Measurements from ENCODE around the gene LIPG.
A peak's percentile ranks its signal among the peaks of the same experiment; 100 is the strongest.
"Not testable (repeated sequence)": the region's sequence is repeated elsewhere in the genome, so short reads cannot be mapped to it uniquely, and the experiment has no call there.

Gene LIPG

GRCh38 chr18:49546719-49547273, 15.1 kb upstream of the LIPG start:
- Histone ChIP-seq H3K27ac (ENCODE audit: low read depth, low read length) (no peak overlapping the region), H3K9ac (ENCODE audit: low read length) (no peak overlapping the region), H3K4me3 (ENCODE audit: low read depth, low read length) (no peak overlapping the region), H3K27me3 (ENCODE audit: control insufficient read depth, insufficient read depth, low read length) (no peaks in the 10 kb centered on the region), H3K36me3 (ENCODE audit: control insufficient read depth, insufficient read depth, low read length) (no peaks in the 10 kb centered on the region), H3K4me1 (ENCODE audit: control insufficient read depth, insufficient read depth, low read length) (peaks cover 6% of the 10 kb centered on the region), H3K9me3 (ENCODE audit: control insufficient read depth, insufficient read depth, low read depth, low read length) (peaks cover 5% of the 10 kb centered on the region; the same call in 1 of the 2 replicates)

GRCh38 chr18:49547701-49548100, 14.2 kb upstream of the LIPG start:
- H3K4me1 ChIP-seq (ENCODE audit: control insufficient read depth, insufficient read depth, low read length), result peaks cover 6% of the 10 kb centered on the region
- no peak overlapping the region for H3K4me3 ChIP-seq (ENCODE audit: low read depth, low read length)
- peaks cover 11% of the 10 kb centered on the region; the same call in 1 of the 2 replicates for H3K9me3 ChIP-seq (ENCODE audit: control insufficient read depth, insufficient read depth, low read depth, low read length)
- H3K36me3 ChIP-seq (ENCODE audit: control insufficient read depth, insufficient read depth, low read length), result no peaks in the 10 kb centered on the region
- H3K27ac ChIP-seq (ENCODE audit: low read depth, low read length), result no peak overlapping the region; the same call in 1 of the 2 replicates
- H3K9ac ChIP-seq (ENCODE audit: low read length), result no peak overlapping the region
- no peaks in the 10 kb centered on the region for H3K27me3 ChIP-seq (ENCODE audit: control insufficient read depth, insufficient read depth, low read length)

GRCh38 chr18:49548229-49548636, 13.6 kb upstream of the LIPG start:
- H3K27ac ChIP-seq (ENCODE audit: low read depth, low read length), result no peak overlapping the region; the same call in 1 of the 2 replicates
- no peaks in the 10 kb centered on the region for H3K36me3 ChIP-seq (ENCODE audit: control insufficient read depth, insufficient read depth, low read length)
- no peak overlapping the region for H3K4me3 ChIP-seq (ENCODE audit: low read depth, low read length)
- peaks cover 17% of the 10 kb centered on the region for H3K9me3 ChIP-seq (ENCODE audit: control insufficient read depth, insufficient read depth, low read depth, low read length)
- H3K9ac ChIP-seq (ENCODE audit: low read length), result no peak overlapping the region
- no peaks in the 10 kb centered on the region for H3K27me3 ChIP-seq (ENCODE audit: control insufficient read depth, insufficient read depth, low read length)
- H3K4me1 ChIP-seq (ENCODE audit: control insufficient read depth, insufficient read depth, low read length), result peaks cover 6% of the 10 kb centered on the region

DNA sequence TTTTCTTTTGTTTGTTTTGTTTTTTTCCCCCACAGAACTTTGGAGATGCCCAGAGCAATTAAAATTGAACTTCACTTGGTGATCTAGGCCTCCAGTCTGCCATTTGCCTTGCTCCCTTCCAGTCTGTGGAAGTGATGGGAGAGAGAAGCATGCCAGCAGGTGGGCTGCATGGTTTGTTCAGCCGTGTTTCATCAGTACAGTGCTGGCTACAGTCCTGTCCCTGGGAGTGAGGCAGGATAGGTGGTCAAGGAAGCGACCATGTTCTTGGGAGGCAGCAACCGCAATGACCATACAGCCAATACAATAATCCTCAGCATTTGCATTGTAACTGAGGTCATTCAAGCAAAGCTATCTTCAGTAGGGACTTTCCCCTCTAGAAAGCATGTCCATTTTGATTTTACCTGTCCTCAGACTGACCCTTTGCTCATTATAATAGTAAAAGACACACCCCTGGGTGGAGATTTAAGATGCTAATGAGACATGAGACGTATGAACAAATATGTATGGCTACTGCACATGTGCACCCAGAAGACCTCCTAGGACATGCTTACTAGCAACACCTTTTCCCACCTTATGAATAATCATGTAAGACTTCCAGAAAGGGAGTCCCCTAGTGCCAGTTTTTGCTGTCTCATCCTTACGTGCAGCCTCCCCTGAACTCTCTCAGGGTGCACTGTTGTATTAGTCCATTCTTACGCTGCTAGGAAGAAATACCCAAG, 11.1 kb upstream of the LIPG start:
- Histone ChIP-seq H3K27me3 (ENCODE audit: control insufficient read depth, insufficient read depth, low read length) (no peaks in the 10 kb centered on the region), H3K36me3 (ENCODE audit: control insufficient read depth, insufficient read depth, low read length) (no peaks in the 10 kb centered on the region), H3K9ac (ENCODE audit: low read length) (no peak overlapping the region), H3K4me3 (ENCODE audit: low read depth, low read length) (no peak overlapping the region), H3K4me1 (ENCODE audit: control insufficient read depth, insufficient read depth, low read length) (peaks cover 6% of the 10 kb centered on the region), H3K9me3 (ENCODE audit: control insufficient read depth, insufficient read depth, low read depth, low read length) (peaks cover 32% of the 10 kb centered on the region), H3K27ac (ENCODE audit: low read depth, low read length) (no peak overlapping the region)

DNA sequence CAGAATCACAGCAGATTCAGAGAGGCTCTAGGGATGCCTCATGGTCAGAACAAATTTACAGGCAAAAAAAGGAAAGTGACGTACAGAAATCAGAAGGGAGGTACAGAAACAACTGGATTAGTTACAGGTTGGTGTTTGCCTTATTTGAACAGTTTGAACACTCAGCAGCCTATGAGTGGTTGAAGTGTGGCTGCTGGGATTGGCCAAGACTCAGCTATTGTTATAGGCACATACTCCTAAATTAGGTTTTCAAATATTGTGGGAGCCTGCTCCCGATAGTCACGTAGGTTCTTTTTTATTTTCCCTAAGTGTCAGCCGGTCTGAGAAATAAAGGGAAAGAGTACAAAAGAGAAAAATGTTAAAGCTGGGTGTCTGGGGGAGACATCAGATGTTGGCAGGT, 8.9 kb upstream of the LIPG start:
- H3K9me3 ChIP-seq (ENCODE audit: control insufficient read depth, insufficient read depth, low read depth, low read length), result peaks cover 32% of the 10 kb centered on the region

GRCh38 chr18:49555641-49556040, 6.2 kb upstream of the LIPG start:
- Histone ChIP-seq H3K27ac (ENCODE audit: low read depth, low read length) (no peak overlapping the region), H3K4me1 (ENCODE audit: control insufficient read depth, insufficient read depth, low read length) (no peaks in the 10 kb centered on the region), H3K4me3 (ENCODE audit: low read depth, low read length) (no peak overlapping the region), H3K36me3 (ENCODE audit: control insufficient read depth, insufficient read depth, low read length) (no peaks in the 10 kb centered on the region), H3K9me3 (ENCODE audit: control insufficient read depth, insufficient read depth, low read depth, low read length) (peaks cover 34% of the 10 kb centered on the region), H3K9ac (ENCODE audit: low read length) (no peak overlapping the region), H3K27me3 (ENCODE audit: control insufficient read depth, insufficient read depth, low read length) (peaks cover 9% of the 10 kb centered on the region)

More for the DNA sequence above, 8.9 kb upstream of the LIPG start:
- H3K36me3 ChIP-seq (ENCODE audit: control insufficient read depth, insufficient read depth, low read length), result no peaks in the 10 kb centered on the region
- H3K27ac ChIP-seq (ENCODE audit: low read depth, low read length), result no peak overlapping the region
- peaks cover 4% of the 10 kb centered on the region for H3K4me1 ChIP-seq (ENCODE audit: control insufficient read depth, insufficient read depth, low read length)
- no peaks in the 10 kb centered on the region for H3K27me3 ChIP-seq (ENCODE audit: control insufficient read depth, insufficient read depth, low read length)
- H3K9ac ChIP-seq (ENCODE audit: low read length), result no peak overlapping the region
- no peak overlapping the region for H3K4me3 ChIP-seq (ENCODE audit: low read depth, low read length)

DNA sequence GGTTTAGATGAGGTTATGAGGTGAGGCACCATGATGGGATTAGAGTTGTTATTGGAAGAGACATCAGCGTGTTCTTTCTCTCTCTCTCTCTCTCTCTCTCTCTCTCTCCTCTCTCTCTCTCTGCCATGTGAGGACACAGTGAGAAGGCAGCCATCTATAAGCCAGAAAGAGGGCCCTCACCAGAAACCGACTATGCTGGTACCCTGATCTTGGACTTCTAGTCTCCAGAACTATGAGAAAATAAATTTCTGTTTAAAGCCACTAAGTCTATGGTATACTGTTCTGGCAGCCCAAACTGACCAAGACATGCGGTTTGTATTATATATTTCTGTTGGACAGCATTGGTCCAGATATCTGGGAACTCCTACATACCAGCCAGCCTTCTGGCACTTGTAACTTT, 3.5 kb upstream of the LIPG start:
- H3K36me3 ChIP-seq (ENCODE audit: control insufficient read depth, insufficient read depth, low read length), result no peaks in the 10 kb centered on the region
- no peak overlapping the region for H3K27ac ChIP-seq (ENCODE audit: low read depth, low read length)
- no peak overlapping the region for H3K9ac ChIP-seq (ENCODE audit: low read length)
- peaks cover 11% of the 10 kb centered on the region for H3K4me1 ChIP-seq (ENCODE audit: control insufficient read depth, insufficient read depth, low read length)
- H3K4me3 ChIP-seq (ENCODE audit: low read depth, low read length), result no peak overlapping the region
- peaks cover 35% of the 10 kb centered on the region for H3K27me3 ChIP-seq (ENCODE audit: control insufficient read depth, insufficient read depth, low read length)
- peaks cover 16% of the 10 kb centered on the region for H3K9me3 ChIP-seq (ENCODE audit: control insufficient read depth, insufficient read depth, low read depth, low read length)

- peaks cover 42% of the 10 kb centered on the region for H3K27me3 ChIP-seq (ENCODE audit: control insufficient read depth, insufficient read depth, low read length)
These were observed 2.4 kb upstream of the LIPG start for GRCh38 chr18:49559326-49559931.

DNA sequence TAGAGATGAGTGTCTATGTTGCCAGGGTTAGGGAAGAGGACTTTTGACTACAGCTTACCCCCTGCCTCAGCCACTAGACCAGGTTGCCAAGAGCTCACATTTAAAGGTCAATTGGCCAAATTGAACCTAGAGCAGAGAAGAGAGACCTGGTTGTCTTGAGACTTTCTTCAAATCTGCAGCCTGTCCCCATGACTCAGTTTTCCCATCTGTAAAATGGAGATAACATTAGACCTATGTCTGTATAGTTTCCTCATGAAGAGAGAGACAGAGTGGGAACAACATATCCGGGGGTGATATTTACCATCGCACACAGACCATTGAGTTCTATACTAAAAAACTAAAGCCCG, 1.6 kb upstream of the LIPG start:
- Histone ChIP-seq H3K4me3 (ENCODE audit: low read depth, low read length) (peak overlapping the region; percentile 73), H3K9ac (ENCODE audit: low read length) (peak overlapping the region; percentile 83), H3K27ac (ENCODE audit: low read depth, low read length) (no peak overlapping the region), H3K4me1 (ENCODE audit: control insufficient read depth, insufficient read depth, low read length) (peaks cover 13% of the 10 kb centered on the region), H3K36me3 (ENCODE audit: control insufficient read depth, insufficient read depth, low read length) (no peaks in the 10 kb centered on the region; the same call in 1 of the 2 replicates), H3K9me3 (ENCODE audit: control insufficient read depth, insufficient read depth, low read depth, low read length) (peaks cover 2% of the 10 kb centered on the region; the same call in 1 of the 2 replicates), H3K27me3 (ENCODE audit: control insufficient read depth, insufficient read depth, low read length) (peaks cover 42% of the 10 kb centered on the region)

More at GRCh38 chr18:49559326-49559931, 2.4 kb upstream of the LIPG start:
- H3K9me3 ChIP-seq (ENCODE audit: control insufficient read depth, insufficient read depth, low read depth, low read length); H3K27ac ChIP-seq (ENCODE audit: low read depth, low read length); H3K36me3 ChIP-seq (ENCODE audit: control insufficient read depth, insufficient read depth, low read length); H3K4me3 ChIP-seq (ENCODE audit: low read depth, low read length); H3K9ac ChIP-seq (ENCODE audit: low read length): not testable (repeated sequence)
- H3K4me1 ChIP-seq (ENCODE audit: control insufficient read depth, insufficient read depth, low read length), result peaks cover 13% of the 10 kb centered on the region

DNA sequence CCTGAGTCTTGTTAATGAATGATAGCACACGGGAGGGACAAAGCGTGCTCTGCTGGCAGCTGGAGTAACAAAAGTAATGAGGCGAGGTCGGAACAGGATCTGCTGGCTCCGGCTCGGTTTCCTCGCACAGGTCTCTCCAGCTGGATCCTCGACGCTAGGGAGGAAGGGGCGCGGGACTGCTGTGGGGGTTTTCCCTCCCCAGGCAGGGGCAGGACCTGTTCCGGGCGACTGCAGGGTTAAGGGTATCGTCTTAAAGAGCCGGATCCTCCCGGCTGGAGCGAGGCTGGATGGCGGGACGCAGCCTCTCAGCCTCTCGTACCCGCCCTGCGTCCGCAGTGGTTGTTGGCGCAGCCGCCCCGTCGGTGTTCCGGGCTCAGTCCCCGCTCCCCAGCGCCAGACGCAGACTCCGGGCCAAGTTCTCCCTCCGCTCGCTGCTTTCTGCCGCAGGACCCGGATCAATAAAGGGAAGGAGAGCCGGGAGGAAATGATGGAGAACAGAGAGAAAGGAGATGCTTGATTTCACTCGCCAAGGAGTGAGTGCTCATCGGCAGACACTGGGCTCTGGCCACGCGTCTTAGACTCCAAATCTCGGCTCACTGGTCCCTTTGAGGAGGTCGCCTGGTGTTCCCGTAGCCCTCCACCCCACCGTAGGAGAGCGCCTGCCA, 1.1 kb upstream of the LIPG start:
- Histone ChIP-seq H3K4me1 (ENCODE audit: control insufficient read depth, insufficient read depth, low read length) (peaks cover 13% of the 10 kb centered on the region), H3K9me3 (ENCODE audit: control insufficient read depth, insufficient read depth, low read depth, low read length) (peaks cover 2% of the 10 kb centered on the region; the same call in 1 of the 2 replicates), H3K36me3 (ENCODE audit: control insufficient read depth, insufficient read depth, low read length) (no peaks in the 10 kb centered on the region; the same call in 1 of the 2 replicates), H3K27me3 (ENCODE audit: control insufficient read depth, insufficient read depth, low read length) (peaks cover 42% of the 10 kb centered on the region), H3K4me3 (ENCODE audit: low read depth, low read length) (peak overlapping the region; percentile 73), H3K9ac (ENCODE audit: low read length) (peak overlapping the region; percentile 83), H3K27ac (ENCODE audit: low read depth, low read length) (no peak overlapping the region)

Measured in HUES6 (cell line).